ENCODE measurements around the gene IL22RA2.
"Not testable (repeated sequence)": the region's sequence is repeated elsewhere in the genome, so short reads cannot be mapped to it uniquely, and the experiment has no call there.

DNA sequence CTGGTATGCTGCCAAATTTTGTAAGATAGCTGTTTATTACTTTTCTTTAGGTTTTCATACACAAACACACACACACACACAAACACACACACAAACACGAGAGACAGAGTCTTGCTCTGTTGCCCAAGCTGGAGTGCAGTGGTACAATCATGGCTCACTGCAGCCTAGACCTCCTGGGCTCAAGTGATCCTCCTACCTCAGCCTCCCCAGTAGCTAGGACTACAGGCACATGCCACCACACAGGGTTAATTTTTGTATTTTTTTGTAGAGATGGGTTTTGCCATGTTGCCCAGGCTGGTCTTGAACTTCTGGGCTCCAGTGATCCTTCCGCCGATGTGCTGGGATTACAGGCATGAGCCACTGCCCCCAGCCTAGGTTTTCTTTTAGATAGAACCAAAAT lies 42.2 kb upstream of the IL22RA2 start:
- TF ChIP-seq, protein P1, sequence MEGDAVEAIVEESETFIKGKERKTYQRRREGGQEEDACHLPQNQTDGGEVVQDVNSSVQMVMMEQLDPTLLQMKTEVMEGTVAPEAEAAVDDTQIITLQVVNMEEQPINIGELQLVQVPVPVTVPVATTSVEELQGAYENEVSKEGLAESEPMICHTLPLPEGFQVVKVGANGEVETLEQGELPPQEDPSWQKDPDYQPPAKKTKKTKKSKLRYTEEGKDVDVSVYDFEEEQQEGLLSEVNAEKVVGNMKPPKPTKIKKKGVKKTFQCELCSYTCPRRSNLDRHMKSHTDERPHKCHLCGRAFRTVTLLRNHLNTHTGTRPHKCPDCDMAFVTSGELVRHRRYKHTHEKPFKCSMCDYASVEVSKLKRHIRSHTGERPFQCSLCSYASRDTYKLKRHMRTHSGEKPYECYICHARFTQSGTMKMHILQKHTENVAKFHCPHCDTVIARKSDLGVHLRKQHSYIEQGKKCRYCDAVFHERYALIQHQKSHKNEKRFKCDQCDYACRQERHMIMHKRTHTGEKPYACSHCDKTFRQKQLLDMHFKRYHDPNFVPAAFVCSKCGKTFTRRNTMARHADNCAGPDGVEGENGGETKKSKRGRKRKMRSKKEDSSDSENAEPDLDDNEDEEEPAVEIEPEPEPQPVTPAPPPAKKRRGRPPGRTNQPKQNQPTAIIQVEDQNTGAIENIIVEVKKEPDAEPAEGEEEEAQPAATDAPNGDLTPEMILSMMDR (IDR thresholded peaks at IDR 0.05; ENCODE audit: low read depth, low read length, missing input control) = not testable (repeated sequence)
- TF ChIP-seq, protein P2, sequence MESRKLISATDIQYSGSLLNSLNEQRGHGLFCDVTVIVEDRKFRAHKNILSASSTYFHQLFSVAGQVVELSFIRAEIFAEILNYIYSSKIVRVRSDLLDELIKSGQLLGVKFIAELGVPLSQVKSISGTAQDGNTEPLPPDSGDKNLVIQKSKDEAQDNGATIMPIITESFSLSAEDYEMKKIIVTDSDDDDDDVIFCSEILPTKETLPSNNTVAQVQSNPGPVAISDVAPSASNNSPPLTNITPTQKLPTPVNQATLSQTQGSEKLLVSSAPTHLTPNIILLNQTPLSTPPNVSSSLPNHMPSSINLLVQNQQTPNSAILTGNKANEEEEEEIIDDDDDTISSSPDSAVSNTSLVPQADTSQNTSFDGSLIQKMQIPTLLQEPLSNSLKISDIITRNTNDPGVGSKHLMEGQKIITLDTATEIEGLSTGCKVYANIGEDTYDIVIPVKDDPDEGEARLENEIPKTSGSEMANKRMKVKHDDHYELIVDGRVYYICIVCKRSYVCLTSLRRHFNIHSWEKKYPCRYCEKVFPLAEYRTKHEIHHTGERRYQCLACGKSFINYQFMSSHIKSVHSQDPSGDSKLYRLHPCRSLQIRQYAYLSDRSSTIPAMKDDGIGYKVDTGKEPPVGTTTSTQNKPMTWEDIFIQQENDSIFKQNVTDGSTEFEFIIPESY (IDR thresholded peaks at IDR 0.05) = not testable (repeated sequence)
- TF ChIP-seq, protein P3, sequence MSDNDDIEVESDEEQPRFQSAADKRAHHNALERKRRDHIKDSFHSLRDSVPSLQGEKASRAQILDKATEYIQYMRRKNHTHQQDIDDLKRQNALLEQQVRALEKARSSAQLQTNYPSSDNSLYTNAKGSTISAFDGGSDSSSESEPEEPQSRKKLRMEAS (IDR thresholded peaks at IDR 0.05) = not testable (repeated sequence)
- not testable (repeated sequence) for TF ChIP-seq RAD21 (IDR thresholded peaks at IDR 0.05); JUND (IDR thresholded peaks at IDR 0.05); TAF1 (conservative IDR thresholded peaks at IDR 0.05); YY1 (IDR thresholded peaks at IDR 0.05); SP1 (IDR thresholded peaks at IDR 0.05); FOXA1 (IDR thresholded peaks at IDR 0.05); EGR1 (IDR thresholded peaks at IDR 0.05; ENCODE audit: low read depth in 2 of 2); NR2F2 (IDR thresholded peaks at IDR 0.05); GABPA (IDR thresholded peaks at IDR 0.05 in 1 of 2, conservative IDR thresholded peaks at IDR 0.05 in 1 of 2); RXRA (IDR thresholded peaks at IDR 0.05)
- TF ChIP-seq, protein P4, sequence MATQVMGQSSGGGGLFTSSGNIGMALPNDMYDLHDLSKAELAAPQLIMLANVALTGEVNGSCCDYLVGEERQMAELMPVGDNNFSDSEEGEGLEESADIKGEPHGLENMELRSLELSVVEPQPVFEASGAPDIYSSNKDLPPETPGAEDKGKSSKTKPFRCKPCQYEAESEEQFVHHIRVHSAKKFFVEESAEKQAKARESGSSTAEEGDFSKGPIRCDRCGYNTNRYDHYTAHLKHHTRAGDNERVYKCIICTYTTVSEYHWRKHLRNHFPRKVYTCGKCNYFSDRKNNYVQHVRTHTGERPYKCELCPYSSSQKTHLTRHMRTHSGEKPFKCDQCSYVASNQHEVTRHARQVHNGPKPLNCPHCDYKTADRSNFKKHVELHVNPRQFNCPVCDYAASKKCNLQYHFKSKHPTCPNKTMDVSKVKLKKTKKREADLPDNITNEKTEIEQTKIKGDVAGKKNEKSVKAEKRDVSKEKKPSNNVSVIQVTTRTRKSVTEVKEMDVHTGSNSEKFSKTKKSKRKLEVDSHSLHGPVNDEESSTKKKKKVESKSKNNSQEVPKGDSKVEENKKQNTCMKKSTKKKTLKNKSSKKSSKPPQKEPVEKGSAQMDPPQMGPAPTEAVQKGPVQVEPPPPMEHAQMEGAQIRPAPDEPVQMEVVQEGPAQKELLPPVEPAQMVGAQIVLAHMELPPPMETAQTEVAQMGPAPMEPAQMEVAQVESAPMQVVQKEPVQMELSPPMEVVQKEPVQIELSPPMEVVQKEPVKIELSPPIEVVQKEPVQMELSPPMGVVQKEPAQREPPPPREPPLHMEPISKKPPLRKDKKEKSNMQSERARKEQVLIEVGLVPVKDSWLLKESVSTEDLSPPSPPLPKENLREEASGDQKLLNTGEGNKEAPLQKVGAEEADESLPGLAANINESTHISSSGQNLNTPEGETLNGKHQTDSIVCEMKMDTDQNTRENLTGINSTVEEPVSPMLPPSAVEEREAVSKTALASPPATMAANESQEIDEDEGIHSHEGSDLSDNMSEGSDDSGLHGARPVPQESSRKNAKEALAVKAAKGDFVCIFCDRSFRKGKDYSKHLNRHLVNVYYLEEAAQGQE (IDR thresholded peaks at IDR 0.05) = not testable (repeated sequence)
